ENCODE data around the gene LCN10. TPM values are rescaled to one million over a fixed set of nuclear protein-coding genes. Genes with fewer than 3 reads are reported as not detected.

Gene LCN10
- total RNA-seq, 1 donor from 2014 or later, result 0.51 TPM

- no peaks in the 10 kb centered on the region for H3K9me3 Mint-ChIP-seq
- H3K4me1 Mint-ChIP-seq, result peaks cover 3% of the 10 kb centered on the region
- no peak overlapping the region for H3K4me3 Mint-ChIP-seq
- peaks cover 5% of the 10 kb centered on the region for H3K27me3 Mint-ChIP-seq (ENCODE audit: low read depth)
- no peak for TF ChIP-seq CTCF (IDR thresholded peaks at IDR 0.05; ENCODE audit: unreplicated experiment)
- H3K36me3 Mint-ChIP-seq, result no peaks in the 10 kb centered on the region
- no peak overlapping the region for H3K27ac Mint-ChIP-seq
- DNase-seq (ENCODE audit: low spot score in 2 of 2, unreplicated experiment in 2 of 2), result no peak
These were observed 46.8 kb downstream of the LCN10 start for GRCh38 chr9:136695955-136696354.

DNA sequence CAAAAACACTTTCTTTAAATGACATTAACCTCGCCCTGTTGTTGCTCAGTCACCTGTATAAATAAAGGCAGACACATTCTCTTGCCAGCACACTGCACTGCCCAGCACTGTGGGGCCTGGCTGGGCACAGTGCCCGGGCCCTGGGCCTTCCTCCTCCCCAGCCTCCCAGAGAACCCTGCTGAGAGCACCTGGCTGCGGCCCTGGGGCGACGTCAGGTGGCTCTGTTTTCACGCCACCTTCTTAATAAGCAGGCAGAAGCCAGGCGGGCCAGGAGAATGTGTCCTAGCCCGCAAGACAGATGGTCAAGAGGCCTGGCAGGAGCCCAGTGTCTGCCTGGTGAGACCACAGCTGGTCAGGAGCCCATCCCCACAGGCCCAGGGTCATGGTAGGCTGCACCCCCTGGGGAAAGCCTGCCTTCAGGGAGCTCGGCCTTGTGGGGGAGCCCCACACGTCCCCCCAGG, 47.3 kb downstream of the LCN10 start:
- peaks cover 4% of the 10 kb centered on the region for H3K27me3 Mint-ChIP-seq (ENCODE audit: low read depth)
- no peaks in the 10 kb centered on the region for H3K36me3 Mint-ChIP-seq
- no peak overlapping the region for H3K4me3 Mint-ChIP-seq
- TF ChIP-seq CTCF (IDR thresholded peaks at IDR 0.05; ENCODE audit: unreplicated experiment), result no peak
- H3K4me1 Mint-ChIP-seq, result peaks cover 3% of the 10 kb centered on the region
- DNase-seq (ENCODE audit: low spot score in 2 of 2, unreplicated experiment in 2 of 2), result no peak
- H3K27ac Mint-ChIP-seq, result no peak overlapping the region
- H3K9me3 Mint-ChIP-seq, result no peaks in the 10 kb centered on the region

DNA sequence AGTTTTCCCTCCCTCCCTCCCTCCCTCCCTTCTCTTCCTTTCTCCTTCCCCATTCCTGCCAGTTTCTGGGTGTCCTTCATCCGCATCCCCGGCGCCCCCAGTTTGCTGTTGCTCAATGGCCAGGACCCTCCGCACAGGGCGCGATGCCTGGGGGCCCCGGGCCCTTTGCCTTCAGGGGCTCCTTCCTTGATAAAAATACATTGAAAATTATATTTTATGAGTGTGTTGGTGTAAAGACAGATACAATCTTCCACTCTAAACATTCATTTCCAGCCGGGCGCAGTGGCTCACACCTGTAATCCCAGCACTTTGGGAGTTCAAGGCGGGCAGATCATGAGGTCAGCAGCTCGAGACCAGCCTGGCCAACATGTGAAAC, 47.9 kb downstream of the LCN10 start:
- H3K4me1 Mint-ChIP-seq, result peaks cover 3% of the 10 kb centered on the region
- no peak for DNase-seq (ENCODE audit: low spot score in 2 of 2, unreplicated experiment in 2 of 2)
- TF ChIP-seq CTCF (IDR thresholded peaks at IDR 0.05; ENCODE audit: unreplicated experiment), result no peak
- no peak overlapping the region for H3K4me3 Mint-ChIP-seq
- no peaks in the 10 kb centered on the region for H3K9me3 Mint-ChIP-seq
- H3K27me3 Mint-ChIP-seq (ENCODE audit: low read depth), result no peaks in the 10 kb centered on the region
- H3K36me3 Mint-ChIP-seq, result no peaks in the 10 kb centered on the region
- no peak overlapping the region for H3K27ac Mint-ChIP-seq

GRCh38 chr9:136694163-136694871, 48.4 kb downstream of the LCN10 start:
- no peak overlapping the region for H3K4me3 Mint-ChIP-seq
- no peaks in the 10 kb centered on the region for H3K9me3 Mint-ChIP-seq
- TF ChIP-seq CTCF (IDR thresholded peaks at IDR 0.05; ENCODE audit: unreplicated experiment), result peak; percentile 34
- no peak overlapping the region for H3K27ac Mint-ChIP-seq
- no peaks in the 10 kb centered on the region for H3K36me3 Mint-ChIP-seq
- peaks cover 3% of the 10 kb centered on the region for H3K4me1 Mint-ChIP-seq
- H3K27me3 Mint-ChIP-seq (ENCODE audit: low read depth), result no peaks in the 10 kb centered on the region
- no peak for DNase-seq (ENCODE audit: low spot score in 2 of 2, unreplicated experiment in 2 of 2)

GRCh38 chr9:136693490-136694162, 49.1 kb downstream of the LCN10 start:
- no peaks in the 10 kb centered on the region for H3K27me3 Mint-ChIP-seq (ENCODE audit: low read depth)
- H3K4me3 Mint-ChIP-seq, result no peak overlapping the region
- peaks cover 3% of the 10 kb centered on the region for H3K4me1 Mint-ChIP-seq
- no peaks in the 10 kb centered on the region for H3K9me3 Mint-ChIP-seq
- no peak overlapping the region for H3K27ac Mint-ChIP-seq
- no peaks in the 10 kb centered on the region for H3K36me3 Mint-ChIP-seq
- no peak for DNase-seq (ENCODE audit: low spot score in 2 of 2, unreplicated experiment in 2 of 2)
- TF ChIP-seq CTCF (IDR thresholded peaks at IDR 0.05; ENCODE audit: unreplicated experiment), result no peak

Data from mesothelial cell of epicardium (in vitro differentiated cells).